IPS-NIHi7 (cell line): ENCODE results near the gene PRDM15.

Source experiments
- DNase-seq: peaks from one replicate; pipeline ENCODE4 v3.0.0; 2012; ENCODE audit warnings: mixed read lengths; ENCODE audit errors: extremely low spot score

Gene PRDM15

DNA sequence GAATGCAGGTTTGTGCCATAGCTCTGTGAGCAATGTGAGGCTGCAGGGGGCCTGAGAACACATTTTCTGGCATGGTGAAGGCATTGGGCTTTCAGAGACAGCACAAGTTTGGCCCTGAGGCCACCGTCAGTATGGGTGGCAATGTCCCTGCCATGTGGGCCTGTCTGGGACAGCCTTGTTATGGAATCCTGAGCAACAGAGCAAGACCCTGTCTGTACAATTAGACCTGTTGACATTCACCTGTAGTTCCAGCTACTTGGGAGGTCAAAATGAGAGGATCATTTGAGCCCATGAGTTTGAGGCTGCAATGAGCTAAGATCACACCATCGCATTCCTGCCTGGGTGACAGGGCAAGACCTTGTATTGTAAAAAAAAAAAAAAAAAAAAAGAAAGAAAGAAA lies 35.6 kb downstream of the PRDM15 start:
- no peak for DNase-seq

- DNase-seq = no peak
These were observed 38.3 kb downstream of the PRDM15 start for GRCh38 chr21:41840880-41841279.

DNA sequence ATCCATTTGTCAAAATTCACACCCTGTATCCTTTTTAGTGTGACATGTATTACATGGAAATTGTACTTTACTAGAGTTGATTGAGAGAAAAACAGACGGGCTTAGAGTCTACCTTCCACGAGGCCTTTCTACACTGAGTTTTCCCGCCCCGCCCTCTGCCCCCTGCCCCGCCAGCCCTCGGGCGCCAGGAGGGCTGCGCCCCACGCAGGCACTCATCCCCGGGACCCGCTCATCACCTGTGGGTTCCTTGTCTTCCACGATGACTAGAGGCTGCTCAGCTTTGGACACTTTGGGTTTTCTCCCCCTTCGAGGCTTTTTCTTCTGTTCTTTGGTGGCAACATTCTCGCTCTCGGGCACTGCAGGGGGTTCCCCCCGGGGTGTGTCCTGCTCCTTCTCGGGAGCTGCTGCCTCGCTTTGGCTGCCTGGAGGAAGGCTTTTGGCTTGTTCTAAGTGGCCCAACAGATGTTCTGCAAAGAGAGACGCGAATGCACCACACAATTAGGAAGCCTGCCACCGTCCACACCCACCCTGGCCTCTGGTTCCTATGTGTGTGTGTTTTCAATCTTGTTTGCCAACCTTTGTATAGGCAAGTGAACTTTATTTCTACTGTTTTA lies 39.6 kb downstream of the PRDM15 start:
- no peak for DNase-seq

GRCh38 chr21:41837756-41838297 lies 41.3 kb downstream of the PRDM15 start:
- DNase-seq = no peak

DNA sequence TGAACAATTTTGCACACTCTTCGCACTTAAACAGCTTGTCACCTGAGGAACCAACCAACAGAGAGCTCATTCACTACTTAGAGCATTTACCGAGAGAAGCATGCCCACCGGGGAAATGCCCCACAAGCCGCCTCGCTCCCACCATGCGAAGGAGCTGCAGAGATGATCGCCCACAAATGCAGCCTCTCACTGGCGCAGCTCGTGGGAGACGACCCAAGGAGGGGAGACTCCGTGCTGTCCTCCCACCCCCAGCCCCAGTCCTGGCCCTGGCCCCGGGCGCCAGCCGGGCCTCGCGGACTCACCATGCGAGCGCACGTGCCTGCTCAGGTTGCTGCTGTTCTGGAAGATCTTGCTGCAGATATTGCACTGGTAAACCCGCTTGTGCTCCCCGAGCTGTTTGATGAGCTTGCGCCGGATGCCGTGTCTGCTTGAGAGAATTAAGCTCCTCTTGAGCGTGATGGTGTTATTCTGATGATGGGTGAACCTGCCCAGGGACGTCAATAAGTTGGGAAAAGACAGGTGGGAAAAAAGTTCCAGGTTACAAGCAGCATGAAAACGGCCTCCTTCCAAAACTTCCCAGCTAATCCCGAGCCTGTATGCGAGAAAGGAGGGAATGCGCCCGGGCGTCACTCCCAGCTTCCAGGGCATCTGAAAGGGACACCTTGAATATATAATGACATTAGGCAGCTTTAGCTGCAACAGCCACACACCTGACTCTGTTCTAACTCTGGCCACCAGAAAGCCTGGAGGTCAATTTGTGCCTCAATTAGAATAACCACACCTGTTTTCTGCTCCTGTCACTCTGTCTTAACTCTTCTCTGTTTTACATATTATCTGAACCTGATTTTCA lies 42.8 kb downstream of the PRDM15 start:
- no peak for DNase-seq

DNA sequence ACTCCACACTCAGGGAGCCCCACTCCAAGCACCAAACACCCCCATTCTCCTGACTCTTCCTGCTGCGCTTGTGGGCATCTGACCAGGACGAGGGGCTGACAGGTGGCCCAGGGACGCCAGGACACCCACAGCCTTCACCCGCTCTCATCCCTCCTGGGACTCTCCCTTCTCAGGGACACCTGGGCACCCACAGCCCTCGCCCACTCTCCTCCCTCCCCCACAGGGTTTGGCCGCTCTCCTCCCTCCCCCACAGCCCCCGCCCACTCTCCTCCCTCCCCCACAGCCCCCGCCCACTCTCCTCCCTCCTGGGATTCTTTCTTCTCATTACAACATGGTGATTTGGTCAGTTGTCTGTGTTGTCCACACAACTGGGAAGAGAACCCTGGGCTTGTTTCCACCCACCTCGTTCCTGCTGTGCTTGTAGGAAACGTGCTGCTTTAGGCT lies 43.4 kb downstream of the PRDM15 start:
- no peak for DNase-seq

DNA sequence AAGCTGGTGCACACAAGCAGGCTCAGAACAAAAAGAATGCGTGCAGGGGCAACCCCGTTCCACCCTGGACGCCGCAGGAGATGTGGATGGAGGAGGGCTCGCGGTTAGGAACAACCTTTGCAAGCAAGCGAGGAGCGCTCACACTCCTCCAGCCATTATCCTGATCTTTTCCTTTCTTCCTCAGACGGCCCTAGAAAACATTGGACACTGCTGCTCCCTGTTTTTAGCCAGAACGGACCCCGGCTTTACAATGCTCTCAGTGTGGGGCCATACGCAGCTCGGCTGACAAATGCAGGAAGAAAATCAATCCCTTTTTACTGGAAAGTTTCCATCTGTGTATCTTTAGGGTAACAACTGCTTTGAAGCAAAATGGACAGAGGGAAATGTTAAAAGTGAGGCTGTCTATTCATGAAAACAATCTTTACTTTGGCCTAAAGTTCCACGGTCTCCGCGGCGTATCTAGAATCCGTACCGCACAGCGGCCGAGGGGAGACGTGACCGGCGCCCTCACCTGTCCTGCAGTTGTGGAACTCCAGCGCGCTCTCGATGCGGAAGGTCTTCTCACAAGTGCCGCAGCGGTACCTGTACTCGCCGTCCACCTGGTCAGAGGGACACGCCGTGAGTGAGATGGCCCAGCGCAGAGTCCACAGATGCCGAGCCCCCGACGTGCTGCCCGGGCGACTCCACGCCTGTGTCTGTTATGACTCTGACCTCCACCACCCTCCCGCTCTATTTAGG lies 44.0 kb downstream of the PRDM15 start:
- DNase-seq = no peak

DNA sequence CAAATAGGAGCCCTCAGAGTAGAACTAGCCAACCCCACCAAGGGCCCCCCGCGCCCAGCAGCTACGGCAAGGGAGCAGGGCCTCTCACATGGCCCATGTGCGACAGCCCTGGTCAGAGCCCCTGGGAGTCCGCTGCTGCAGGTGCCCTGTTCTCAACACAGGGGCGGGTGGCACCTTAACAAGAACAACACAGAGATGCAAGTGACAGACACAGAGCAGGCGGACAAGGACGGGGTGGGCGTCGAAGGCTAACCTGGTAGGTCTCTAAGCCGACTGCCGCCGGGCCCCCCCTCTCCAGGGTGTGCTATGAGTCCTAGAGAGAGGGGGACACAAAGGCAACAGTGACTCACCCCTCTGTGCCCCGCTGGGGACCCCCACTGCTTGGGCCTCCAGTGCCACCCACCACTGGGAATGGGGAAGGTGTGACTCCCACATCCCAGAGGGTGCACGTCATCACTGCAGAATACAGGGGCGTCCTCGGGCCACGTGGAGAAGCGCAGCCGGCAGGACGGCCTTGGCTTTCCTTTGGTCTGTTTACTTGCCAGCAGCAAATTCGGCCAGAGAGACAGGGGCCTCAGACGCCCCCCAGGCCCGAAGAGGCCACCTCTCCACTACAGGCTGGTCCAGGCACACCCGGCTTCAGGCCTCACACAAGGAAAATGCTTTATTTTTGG lies 44.8 kb downstream of the PRDM15 start:
- DNase-seq = no peak

DNA sequence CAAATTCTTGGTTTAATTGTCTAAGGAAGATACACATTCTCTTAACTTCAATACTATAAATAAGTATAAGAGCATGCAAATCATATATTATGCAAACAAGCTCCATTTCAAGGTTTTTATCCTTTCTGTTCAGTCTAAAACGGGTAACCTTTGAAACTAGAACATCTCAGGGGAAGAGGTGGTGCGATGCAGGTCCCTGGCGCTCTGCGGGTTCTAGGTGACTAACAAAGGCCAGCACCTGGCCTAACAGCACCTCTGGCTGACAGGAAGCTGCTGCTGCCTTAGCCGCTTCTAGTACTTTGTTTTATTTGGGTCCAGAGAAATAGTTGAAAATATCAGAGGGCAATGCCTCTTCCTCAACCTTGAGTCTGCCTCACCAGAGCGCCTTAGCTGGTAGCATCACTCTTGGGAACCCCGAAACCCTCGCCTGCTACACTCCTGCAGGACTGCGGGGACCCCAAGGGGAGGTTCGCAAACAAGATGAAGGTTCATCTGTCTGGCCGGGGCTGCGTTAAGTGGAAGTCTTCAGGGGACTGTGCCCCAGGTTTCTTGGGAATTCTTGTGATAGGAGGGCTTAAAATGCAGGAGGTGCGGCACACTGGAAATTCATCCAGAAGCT lies 45.5 kb downstream of the PRDM15 start:
- DNase-seq = no peak

DNA sequence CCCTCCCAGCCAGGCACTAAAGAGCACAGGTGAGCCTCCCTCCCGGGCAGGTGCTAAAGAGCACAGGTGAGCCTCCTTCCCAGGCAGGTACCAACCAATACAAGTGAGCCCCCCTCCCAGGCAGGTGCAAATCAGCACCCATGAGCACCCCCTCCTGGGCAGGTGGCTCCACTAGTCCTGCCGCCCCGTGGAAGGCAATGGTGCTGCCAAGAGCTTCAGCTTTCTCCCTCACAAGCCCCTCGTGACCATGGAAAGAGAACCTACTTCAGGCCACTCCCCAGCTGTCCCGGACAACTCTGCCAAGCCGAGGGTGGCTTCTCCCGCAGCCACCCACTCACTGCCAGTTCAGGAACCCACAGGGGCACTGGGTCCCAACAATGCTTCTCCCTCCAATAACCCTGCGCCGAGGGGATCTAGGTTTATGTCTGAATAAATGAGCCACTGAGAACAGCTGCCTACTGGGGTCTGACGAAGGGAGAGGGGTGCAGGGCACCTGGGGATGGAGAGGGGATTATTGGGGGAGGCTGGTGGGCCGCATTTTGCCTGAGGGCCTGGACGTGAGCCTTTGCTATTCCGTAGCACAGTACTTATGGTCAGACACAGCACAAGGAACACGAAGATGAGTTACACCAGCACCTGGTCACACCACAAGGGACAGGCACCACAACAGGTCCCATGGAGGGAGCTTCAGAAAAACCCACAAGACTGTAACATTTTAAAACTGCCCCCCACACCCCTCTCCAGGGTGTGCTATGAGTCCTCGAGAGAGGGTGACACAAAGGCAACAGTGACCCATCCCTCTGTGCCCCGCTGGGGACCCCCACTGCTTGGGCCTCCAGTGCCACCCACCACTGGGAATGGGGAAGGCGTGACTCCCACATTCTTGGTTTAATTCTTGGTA lies 46.3 kb downstream of the PRDM15 start:
- DNase-seq = no peak

DNA sequence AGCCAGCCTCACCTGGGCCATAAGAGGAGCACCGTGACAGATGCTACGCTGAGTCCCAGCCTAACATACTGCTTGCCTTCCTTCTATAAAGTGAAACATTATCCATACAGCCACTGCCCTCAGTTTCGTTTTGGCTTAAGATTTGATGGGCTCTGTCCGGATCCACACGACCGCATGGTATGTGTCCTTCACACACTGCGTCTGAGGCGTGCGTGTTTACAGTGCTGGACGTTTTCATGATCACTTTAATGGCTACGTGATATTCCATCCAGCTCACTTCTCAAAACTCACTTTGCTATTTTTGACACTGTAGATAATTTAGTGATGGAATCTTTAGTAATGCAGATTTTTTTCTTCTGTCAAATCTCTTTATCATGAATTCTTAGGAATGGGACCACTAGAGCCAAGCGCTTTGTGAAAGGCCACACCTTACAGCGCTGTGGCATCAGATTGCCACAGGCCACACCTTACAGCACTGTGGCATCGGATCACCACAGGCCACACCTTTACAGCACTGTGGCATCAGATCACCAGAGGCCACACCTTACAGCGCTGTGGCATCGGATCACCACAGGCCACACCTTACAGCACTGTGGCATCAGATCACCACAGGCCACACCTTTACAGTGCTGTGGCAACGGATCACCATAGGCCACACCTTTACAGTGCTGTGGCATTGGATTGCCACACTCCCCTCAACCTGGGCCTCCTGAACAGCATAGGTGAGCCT lies 47.1 kb downstream of the PRDM15 start:
- DNase-seq = no peak

- DNase-seq = no peak
These were observed 47.7 kb downstream of the PRDM15 start for GRCh38 chr21:41831453-41831831.

DNA sequence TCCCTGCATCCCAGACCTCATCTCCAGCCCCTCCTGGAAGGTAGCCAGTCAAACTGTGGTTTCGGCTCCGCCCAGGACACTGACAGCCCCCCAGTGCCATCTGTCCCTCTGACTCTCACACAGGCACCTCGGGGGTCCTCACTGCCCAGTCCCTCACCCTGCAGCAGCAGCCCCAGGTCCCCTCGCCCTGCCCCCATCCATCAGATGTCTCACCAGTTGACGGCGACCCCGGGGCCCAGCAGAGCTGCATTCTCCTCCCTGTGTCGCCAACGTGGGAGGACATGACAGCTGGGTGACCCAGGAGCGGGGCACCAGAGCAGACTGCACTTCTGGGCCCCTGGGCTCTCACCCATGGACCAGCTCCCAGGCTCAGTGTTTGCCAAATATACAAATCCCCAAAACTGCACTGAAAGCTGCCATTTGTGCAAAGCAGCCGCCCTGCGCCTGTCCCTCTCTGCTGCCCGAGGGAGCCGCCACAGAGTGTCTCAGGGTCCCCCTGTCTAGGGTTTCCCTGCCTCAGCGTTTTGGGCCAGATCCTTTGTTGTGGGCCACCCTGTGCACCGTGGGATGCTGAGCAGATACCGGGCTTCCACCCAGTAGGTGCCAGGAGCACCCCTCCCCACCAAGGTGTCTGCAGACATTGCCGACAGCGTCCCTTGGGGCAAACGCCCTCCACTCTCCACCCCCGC lies 48.2 kb downstream of the PRDM15 start:
- DNase-seq = no peak

GRCh38 chr21:41830145-41830707 lies 48.9 kb downstream of the PRDM15 start:
- no peak for DNase-seq

- DNase-seq = no peak
These were observed 50.2 kb downstream of the PRDM15 start for GRCh38 chr21:41828884-41829360.

DNA sequence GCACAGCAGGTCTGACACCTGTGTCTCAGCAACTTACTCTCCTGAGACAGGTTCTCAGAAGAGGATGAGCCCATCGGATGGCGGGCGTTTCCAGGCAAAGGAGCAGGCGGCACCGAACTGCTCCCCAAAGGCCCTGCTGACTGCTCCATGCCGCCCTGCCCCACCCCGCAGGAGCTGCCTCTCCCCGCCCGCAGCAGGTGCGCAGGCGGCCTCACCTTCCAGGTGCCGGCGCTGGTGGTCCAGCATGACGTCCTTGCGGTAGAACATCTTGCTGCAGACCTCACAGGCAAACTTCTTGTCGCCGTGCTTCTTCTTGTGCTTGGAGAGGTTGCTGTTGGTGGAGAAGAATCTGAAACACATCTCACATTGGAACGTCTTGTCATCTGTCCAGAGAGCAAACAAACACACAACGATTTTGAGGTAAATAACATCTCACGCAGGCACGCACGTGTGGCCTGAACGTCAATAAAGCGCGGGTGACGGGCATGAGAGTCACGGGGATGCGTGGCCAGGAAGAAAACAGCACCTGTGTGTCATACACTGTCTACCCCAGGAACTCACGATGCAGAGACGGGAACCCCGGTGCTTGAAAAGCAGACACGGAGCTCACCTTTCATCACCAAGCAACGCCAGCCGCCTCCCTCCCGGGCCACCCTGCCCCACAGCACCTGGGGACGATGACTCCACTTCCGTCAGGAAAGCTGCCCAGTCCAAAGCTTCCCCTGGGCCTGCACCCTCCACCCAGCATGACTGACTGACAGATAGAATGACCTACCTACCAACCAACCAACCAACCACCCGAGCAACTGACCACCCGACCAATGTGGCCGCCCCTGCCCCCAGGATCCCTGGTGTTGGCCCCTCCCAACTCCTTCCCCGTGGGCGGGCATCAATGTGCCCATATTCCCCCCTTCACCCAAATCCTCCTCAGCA lies 50.9 kb downstream of the PRDM15 start:
- no peak for DNase-seq

DNA sequence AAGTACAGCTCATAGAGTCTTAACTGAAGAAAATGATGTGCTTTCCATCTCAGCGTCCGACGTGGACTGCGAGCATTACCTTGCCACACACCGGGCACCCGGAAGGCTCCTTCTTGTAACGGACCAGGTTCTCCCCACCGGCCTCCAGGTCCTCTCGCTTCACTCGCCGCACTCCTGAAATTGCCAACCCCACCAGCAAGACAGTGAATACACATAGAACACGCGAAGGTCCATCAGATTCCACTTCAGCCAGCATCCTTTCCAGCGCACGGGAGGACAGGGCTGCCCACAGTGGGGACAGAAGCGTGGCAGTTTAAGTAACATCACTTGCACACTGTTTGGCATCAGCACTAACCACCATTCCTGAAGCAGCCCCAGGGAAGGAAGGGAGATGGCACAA lies 53.3 kb downstream of the PRDM15 start:
- no peak for DNase-seq
